Breast epithelium (tissue), 3 donors: ENCODE results near the gene DDX42.

Experiments
- POLR2A ChIP-seq: fragments of 450-650 bp; IDR thresholded peaks from one replicate; pipeline ENCODE4 v1.6.1; 2016; ENCODE audit warnings: antibody characterized with exemption, mild to moderate bottlenecking, moderate library complexity
- POLR2AphosphoS5 ChIP-seq, 3 donors: sonication (generic); formaldehyde crosslinking; IDR thresholded peaks; one replicate each; pipeline ENCODE4 v1.6.1; 2017; ENCODE audit warnings: antibody characterized with exemption in 3 of 3
- TF ChIP-seq, protein P1 (sequence below), 3 donors: fragments of 450-650 bp; IDR thresholded peaks; one replicate each; pipeline ENCODE4 v1.5.1; 2016 to 2017; ENCODE audit warnings: antibody characterized with exemption in 3 of 3, mild to moderate bottlenecking in 3 of 3, moderate library complexity in 3 of 3

GRCh38 chr17:63735691-63736090 lies 38.3 kb upstream of the DDX42 start:
- TF ChIP-seq, protein P1, sequence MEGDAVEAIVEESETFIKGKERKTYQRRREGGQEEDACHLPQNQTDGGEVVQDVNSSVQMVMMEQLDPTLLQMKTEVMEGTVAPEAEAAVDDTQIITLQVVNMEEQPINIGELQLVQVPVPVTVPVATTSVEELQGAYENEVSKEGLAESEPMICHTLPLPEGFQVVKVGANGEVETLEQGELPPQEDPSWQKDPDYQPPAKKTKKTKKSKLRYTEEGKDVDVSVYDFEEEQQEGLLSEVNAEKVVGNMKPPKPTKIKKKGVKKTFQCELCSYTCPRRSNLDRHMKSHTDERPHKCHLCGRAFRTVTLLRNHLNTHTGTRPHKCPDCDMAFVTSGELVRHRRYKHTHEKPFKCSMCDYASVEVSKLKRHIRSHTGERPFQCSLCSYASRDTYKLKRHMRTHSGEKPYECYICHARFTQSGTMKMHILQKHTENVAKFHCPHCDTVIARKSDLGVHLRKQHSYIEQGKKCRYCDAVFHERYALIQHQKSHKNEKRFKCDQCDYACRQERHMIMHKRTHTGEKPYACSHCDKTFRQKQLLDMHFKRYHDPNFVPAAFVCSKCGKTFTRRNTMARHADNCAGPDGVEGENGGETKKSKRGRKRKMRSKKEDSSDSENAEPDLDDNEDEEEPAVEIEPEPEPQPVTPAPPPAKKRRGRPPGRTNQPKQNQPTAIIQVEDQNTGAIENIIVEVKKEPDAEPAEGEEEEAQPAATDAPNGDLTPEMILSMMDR (IDR thresholded peaks at IDR 0.05), result no peak
- TF ChIP-seq POLR2AphosphoS5 (IDR thresholded peaks at IDR 0.05), result no peak
- no peak for TF ChIP-seq POLR2A
